H1 (cell line): Measurements from ENCODE around the gene AOPEP. TPM values are rescaled to one million over a fixed set of nuclear protein-coding genes. Genes with fewer than 3 reads are reported as not detected.

Source experiments
- CTCF ChIA-PET: fragments of 300-600 bp; sonication (Branson Sonifier 250); formaldehyde crosslinking; loops from one replicate; lab custom pipeline; 2021; ENCODE audit not compliant: partially characterized antibody; lab: Charles Lee
- POLR2A ChIA-PET: fragments of 300-600 bp; sonication (Branson Sonifier 250); formaldehyde crosslinking; loops from one replicate; lab custom pipeline; 2021; ENCODE audit warnings: inconsistent platforms; ENCODE audit not compliant: partially characterized antibody; lab: Charles Lee
- DNase-seq, 2 experiments: peaks; one replicate each; pipeline versions ENCODE4 v3.0.0 to v3.0.0-alpha.2; 2010 to 2022; ENCODE audit warnings: low spot score in 2 of 2, low read depth in 1 of 2, mixed read lengths in 1 of 2
- FAIRE-seq: peaks from 2 replicates; lab custom pipeline; 2011; peaks lifted over from hg19 to GRCh38; lab: Jason Lieb, UNC
- H2AFZ ChIP-seq: 2 replicates; pipeline ENCODE4 v1.8.1; 2012; ENCODE audit warnings: low read length, inconsistent platforms
- H2AK5ac ChIP-seq: 2 replicates; pipeline ENCODE4 v1.6.1; 2013; ENCODE audit warnings: low read depth, low read length
- H2BK120ac ChIP-seq: replicated peaks from 2 replicates; pipeline ENCODE3; 2013; ENCODE audit warnings: low read depth, low read length, inconsistent platforms
- H2BK12ac ChIP-seq: 2 replicates; pipeline ENCODE4 v1.6.1; 2013; ENCODE audit warnings: low read depth, low read length
- H2BK15ac ChIP-seq: 2 replicates; pipeline ENCODE4 v1.6.1; 2013; ENCODE audit warnings: low read length
- H2BK20ac ChIP-seq: 2 replicates; pipeline ENCODE4 v1.6.1; 2013; ENCODE audit warnings: low read length
- H2BK5ac ChIP-seq: 2 replicates; pipeline ENCODE4 v1.6.1; 2013; ENCODE audit warnings: low read depth, low read length
- H3K14ac ChIP-seq: 2 replicates; pipeline ENCODE4 v1.6.1; 2013; ENCODE audit warnings: inconsistent platforms; ENCODE audit not compliant: insufficient read length
- H3K18ac ChIP-seq: 2 replicates; pipeline ENCODE4 v1.6.1; 2013; ENCODE audit warnings: low read length; ENCODE audit errors: extremely low read depth
- H3K23ac ChIP-seq: 2 replicates; pipeline ENCODE4 v1.6.1; 2013; ENCODE audit warnings: inconsistent platforms; ENCODE audit not compliant: insufficient read length
- H3K23me2 ChIP-seq: 2 replicates; pipeline ENCODE4 v1.6.1; 2013; ENCODE audit warnings: low read depth, low read length
- H3K27ac ChIP-seq: 2 replicates; pipeline ENCODE4 v1.6.1; 2011; ENCODE audit warnings: low read depth, low read length, inconsistent platforms
- H3K27me3 ChIP-seq, 4 experiments: replicated peaks in 1 of 4; 1 replicate in 1 of 4; 2 replicates in 3 of 4; pipeline versions ENCODE4 v1.6.1 to v1.8.1; 2011 to 2013; ENCODE audit warnings: low read length in 3 of 4, mild to moderate bottlenecking in 3 of 4, inconsistent platforms in 2 of 4, mixed read lengths in 2 of 4, moderate library complexity in 1 of 4; ENCODE audit not compliant: control insufficient read depth in 3 of 4, insufficient read depth in 3 of 4; ENCODE audit errors: extremely low read depth in 1 of 4
- H3K36me3 ChIP-seq, 4 experiments: 2 replicates each; pipeline versions ENCODE4 v1.6.1 to v1.8.1; 2011 to 2013; ENCODE audit warnings: mild to moderate bottlenecking in 4 of 4, low read length in 3 of 4, moderate library complexity in 2 of 4, control low read depth in 1 of 4, inconsistent platforms in 1 of 4; ENCODE audit not compliant: insufficient read depth in 4 of 4, control insufficient read depth in 2 of 4
- H3K4ac ChIP-seq: replicated peaks from 2 replicates; pipeline ENCODE3; 2013; ENCODE audit warnings: low read length, low read depth, mixed read lengths, inconsistent platforms; ENCODE audit not compliant: insufficient read length
- H3K4me1 ChIP-seq, 4 experiments: replicated peaks in 1 of 4; 1 replicate in 1 of 4; 2 replicates in 3 of 4; pipeline versions ENCODE4 v1.6.1 to v1.8.1; 2011 to 2013; ENCODE audit warnings: low read length in 3 of 4, inconsistent platforms in 2 of 4, mixed read lengths in 1 of 4; ENCODE audit not compliant: insufficient read depth in 4 of 4, control insufficient read depth in 3 of 4
- H3K4me2 ChIP-seq, 2 experiments: 2 replicates each; pipeline versions ENCODE4 v1.6.1 to v1.8.1; 2011 to 2013; ENCODE audit warnings: low read depth in 2 of 2, low read length in 2 of 2, control low read depth in 1 of 2, inconsistent platforms in 1 of 2, mild to moderate bottlenecking in 1 of 2; ENCODE audit not compliant: insufficient read depth in 1 of 2
- H3K4me3 ChIP-seq, 4 experiments: fragments of 200-600, 300-600 bp in 1 of 4; sonication (generic), shearing (Covaris generic), sonication (Bioruptor Twin) in 1 of 4; 2 replicates each; pipeline versions ENCODE4 v1.5.1 to v1.8.1; 2011 to 2016; ENCODE audit warnings: low read length in 4 of 4, low read depth in 3 of 4, control low read depth in 2 of 4, inconsistent platforms in 2 of 4, mild to moderate bottlenecking in 2 of 4, mixed read lengths in 1 of 4, moderate library complexity in 1 of 4; ENCODE audit not compliant: insufficient read depth in 2 of 4; ENCODE audit errors: extremely low read depth in 1 of 4
- H3K56ac ChIP-seq: replicated peaks from 2 replicates; pipeline ENCODE3; 2013; ENCODE audit warnings: low read depth, mild to moderate bottlenecking, mixed read lengths, low read length, inconsistent platforms; ENCODE audit not compliant: insufficient read length
- H3K79me1 ChIP-seq: 2 replicates; pipeline ENCODE4 v1.6.1; 2013; ENCODE audit warnings: low read depth, low read length, control low read depth
- H3K79me2 ChIP-seq, 2 experiments: 2 replicates each; pipeline versions ENCODE4 v1.6.1 to v1.8.1; 2012 to 2013; ENCODE audit warnings: low read length in 2 of 2, mild to moderate bottlenecking in 2 of 2, inconsistent platforms in 1 of 2; ENCODE audit not compliant: insufficient read depth in 2 of 2, control insufficient read depth in 1 of 2
- H3K9ac ChIP-seq, 4 experiments: replicated peaks in 1 of 4; 1 replicate in 1 of 4; 2 replicates in 3 of 4; pipeline versions ENCODE4 v1.6.1 to v1.8.1; 2011 to 2013; ENCODE audit warnings: low read depth in 3 of 4, low read length in 3 of 4, control low read depth in 2 of 4, mild to moderate bottlenecking in 2 of 4, moderate library complexity in 2 of 4, inconsistent platforms in 1 of 4; ENCODE audit errors: extremely low read depth in 1 of 4
- H3K9me3 ChIP-seq, 2 experiments: 2 replicates each; pipeline versions ENCODE4 v1.6.1 to v1.8.1; 2012 to 2013; ENCODE audit warnings: mild to moderate bottlenecking in 2 of 2, moderate library complexity in 2 of 2, control low read depth in 1 of 2, inconsistent platforms in 1 of 2, low read depth in 1 of 2, low read length in 1 of 2, mixed read lengths in 1 of 2; ENCODE audit not compliant: insufficient read depth in 2 of 2
- H4K20me1 ChIP-seq, 2 experiments: replicated peaks in 1 of 2; 2 replicates each; pipeline versions ENCODE3 to v1.8.1; 2011 to 2013; ENCODE audit warnings: inconsistent platforms in 2 of 2, low read length in 2 of 2, mild to moderate bottlenecking in 1 of 2; ENCODE audit not compliant: insufficient read depth in 2 of 2, control insufficient read depth in 1 of 2
- H4K5ac ChIP-seq: 2 replicates; pipeline ENCODE4 v1.6.1; 2013; ENCODE audit warnings: low read length, low read depth, mixed read lengths, inconsistent platforms; ENCODE audit not compliant: insufficient read length
- H4K8ac ChIP-seq: 2 replicates; pipeline ENCODE4 v1.8.0; 2013; ENCODE audit warnings: mild to moderate bottlenecking, moderate library complexity, low read length, inconsistent platforms; ENCODE audit not compliant: insufficient read depth; ENCODE audit errors: extremely low read depth
- H4K91ac ChIP-seq: replicated peaks from 2 replicates; pipeline ENCODE3; 2013; ENCODE audit warnings: low read length, mixed read lengths, inconsistent platforms; ENCODE audit not compliant: insufficient read length
- JUND ChIP-seq: IDR thresholded peaks from 2 replicates; pipeline ENCODE4 v1.6.1; 2011; ENCODE audit warnings: mild to moderate bottlenecking, improper control_type of control experiment, low read length
- WGBS, 2 experiments: shearing (Covaris generic) in 1 of 2; methylation state at CpG; one replicate each; pipeline versions ENCODE4 v1.1.6 to v1.1.7; 2013 to 2015; ENCODE audit warnings: low lambda C conversion rate in 2 of 2, mixed read lengths in 2 of 2, inconsistent platforms in 1 of 2, low coverage in 1 of 2, missing lambda C conversion rate in 1 of 2; ENCODE audit not compliant: insufficient replicate concordance in 2 of 2, insufficient coverage in 1 of 2, insufficient read length in 1 of 2; ENCODE audit errors: extremely low coverage in 1 of 2, missing lambda C conversion rate in 1 of 2; 5-methylcytosine and 5-hydroxymethylcytosine counted together
- polyA plus RNA-seq, 7 experiments: library from polyadenylated mRNA; depleted of rRNA in 3 of 7; stranded (reverse) in 5 of 7; unstranded in 2 of 7; fragments of >200 nt in 5 of 7; fragments of 200-250 nt in 2 of 7; gene quantifications; 1 replicate in 5 of 7; 2 replicates in 1 of 7; 4 replicates in 1 of 7; pipeline versions ENCODE4 v1.2.1 to v1.2.3, GENCODE V29; 2011 to 2013; ENCODE audit warnings: missing spikeins in 2 of 7, mixed read lengths in 2 of 7
- total RNA-seq: library from RNA; stranded (reverse); fragmentation: NEBNext Ultra II Directional; extraction: Animal tissue kit (Norgen Biotek cat#: 25700); gene quantifications from 2 replicates; pipeline ENCODE4 v1.2.1, GENCODE V29; 2021

The AOPEP gene
- total and polyA plus RNA-seq, 2 of the 8 experiments (the other 6 are each of a cell fraction or from before 2014, with no cell fraction given) = 6.1 to 14.3 TPM

DNA sequence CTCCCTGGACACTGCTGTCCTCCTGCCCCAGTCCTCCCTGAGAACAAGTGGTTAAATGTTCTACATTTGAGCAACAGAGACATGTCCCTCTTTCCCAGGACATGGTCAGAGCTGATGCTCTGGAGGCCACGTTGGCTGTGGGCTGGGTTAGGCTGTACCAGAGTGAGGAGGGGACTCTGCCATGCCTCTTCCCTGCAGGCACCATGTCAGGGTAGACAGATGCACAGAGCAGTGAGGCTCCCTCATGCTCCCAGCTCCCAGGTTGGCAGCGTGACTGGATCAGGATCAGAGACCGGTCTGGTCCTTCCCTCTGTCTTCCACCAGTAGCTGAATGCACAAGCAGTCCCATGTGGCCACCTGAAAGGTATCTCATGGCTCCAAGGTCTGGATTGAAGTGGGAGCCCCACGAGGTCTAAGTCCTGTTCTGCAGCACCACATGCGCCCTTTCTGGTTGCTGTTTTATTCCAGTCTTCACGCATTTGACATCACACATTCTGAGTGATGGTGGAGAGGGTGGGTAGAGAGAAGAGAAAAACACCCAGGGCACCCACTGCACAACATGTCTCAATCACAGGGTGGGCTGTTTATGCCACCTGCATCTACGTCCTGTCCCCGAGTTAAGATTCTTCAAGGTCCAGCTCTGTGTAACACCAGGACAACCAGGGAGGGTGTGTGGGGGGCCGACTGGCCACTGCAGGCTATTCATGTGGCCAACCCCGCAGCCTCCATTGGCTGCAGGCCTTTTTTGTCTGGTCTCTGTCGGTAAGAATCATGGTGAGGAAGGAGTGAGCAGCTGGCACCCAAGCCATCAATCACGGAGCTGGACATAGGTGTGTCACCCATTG is 386.2 kb downstream of the AOPEP start:
- H3K4ac ChIP-seq = no peak overlapping the region
- no peak overlapping the region for H3K4me3 ChIP-seq
- no peak overlapping the region for H2AFZ ChIP-seq
- no peaks in the 10 kb centered on the region for H3K79me1 ChIP-seq
- no peaks in the 10 kb centered on the region for H3K79me2 ChIP-seq
- POLR2A ChIA-PET = no interaction called here
- H2BK12ac ChIP-seq = no peak overlapping the region
- H2BK120ac ChIP-seq = no peak overlapping the region
- CTCF ChIA-PET = interaction anchor here (0.9 to 3.7 kb wide), 5 partner anchors 9 to 485 kb away, joined by 3 to 21 read pairs (median 7); no protein-coding TSS in a partner anchor
- H2BK15ac ChIP-seq = no peak overlapping the region
- no peaks in the 10 kb centered on the region for H3K27me3 ChIP-seq
- WGBS, 2 experiments = 92% methylated on average over 12 of the region's 12 CpGs; no CpG with 5 or more reads in 1 of the 2 experiments
- no peak overlapping the region for H4K5ac ChIP-seq
- no peak overlapping the region for H3K56ac ChIP-seq
- H3K27ac ChIP-seq = no peak overlapping the region
- H4K8ac ChIP-seq = no peak overlapping the region
- no peaks in the 10 kb centered on the region for H3K4me1 ChIP-seq
- TF ChIP-seq JUND = no peak
- H3K9me3 ChIP-seq = no peaks in the 10 kb centered on the region
- FAIRE-seq (no peak), DNase-seq (no peak)
- no peak overlapping the region for H2BK5ac ChIP-seq
- no peak overlapping the region for H2AK5ac ChIP-seq
- H2BK20ac ChIP-seq = no peak overlapping the region
- no peak overlapping the region for H3K23ac ChIP-seq
- no peaks in the 10 kb centered on the region for H4K20me1 ChIP-seq
- no peak overlapping the region for H3K14ac ChIP-seq
- H3K36me3 ChIP-seq = peaks cover 0 to 2% (median under 1%) of the 10 kb centered on the region in 4 experiments; a peak in 1 of 8 replicates
- no peak overlapping the region for H3K4me2 ChIP-seq
- no peak overlapping the region for H4K91ac ChIP-seq
- H3K23me2 ChIP-seq = no peaks in the 10 kb centered on the region
- H3K9ac ChIP-seq = no peak overlapping the region
- H3K18ac ChIP-seq = no peak overlapping the region
